ENCODE results near the gene BST1.
"Not testable (repeated sequence)": the region's sequence is repeated elsewhere in the genome, so short reads cannot be mapped to it uniquely, and the experiment has no call there.

BST1 gene

DNA sequence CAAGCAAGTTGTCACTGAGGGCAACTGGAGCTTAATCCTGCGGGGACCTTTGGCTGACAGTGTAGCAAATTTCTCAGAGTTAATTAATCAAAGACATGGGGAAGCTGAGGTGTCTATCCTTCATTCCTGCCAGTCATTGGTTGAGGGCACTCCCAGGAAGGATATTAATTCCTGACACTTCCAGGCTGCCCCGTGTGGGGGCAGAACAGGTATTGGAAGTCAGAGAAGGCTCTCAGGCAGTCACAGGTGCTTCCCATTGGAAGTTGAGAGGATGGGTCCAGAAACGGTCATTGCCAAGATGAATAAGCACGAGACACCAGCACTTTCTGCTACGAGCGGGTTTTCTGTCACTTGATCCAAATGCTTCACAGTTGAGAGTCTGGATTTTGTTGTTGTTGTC is 46.1 kb downstream of the BST1 start:
- no peak for DNase-seq (ENCODE audit: low read depth)

DNA sequence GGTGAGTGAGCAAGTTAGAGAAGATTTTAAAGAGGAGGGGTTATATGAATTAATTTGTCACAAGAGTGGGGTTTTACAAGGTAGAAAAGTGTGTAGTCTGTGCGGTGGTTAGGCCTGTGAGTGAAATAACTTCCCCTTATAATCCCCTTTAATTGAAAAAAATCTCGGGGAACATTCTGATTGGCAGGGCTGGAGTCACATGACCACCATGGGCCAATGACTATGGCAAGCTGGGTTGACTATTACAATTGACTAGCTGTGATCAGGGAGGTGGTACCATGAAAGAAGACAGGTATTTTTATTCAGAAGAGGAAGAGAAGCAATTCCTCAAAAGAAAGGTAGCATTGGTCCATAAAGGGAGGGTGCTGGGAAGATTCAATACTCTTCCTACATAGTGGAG is 48.3 kb downstream of the BST1 start:
- no peak for DNase-seq (ENCODE audit: low read depth)

DNA sequence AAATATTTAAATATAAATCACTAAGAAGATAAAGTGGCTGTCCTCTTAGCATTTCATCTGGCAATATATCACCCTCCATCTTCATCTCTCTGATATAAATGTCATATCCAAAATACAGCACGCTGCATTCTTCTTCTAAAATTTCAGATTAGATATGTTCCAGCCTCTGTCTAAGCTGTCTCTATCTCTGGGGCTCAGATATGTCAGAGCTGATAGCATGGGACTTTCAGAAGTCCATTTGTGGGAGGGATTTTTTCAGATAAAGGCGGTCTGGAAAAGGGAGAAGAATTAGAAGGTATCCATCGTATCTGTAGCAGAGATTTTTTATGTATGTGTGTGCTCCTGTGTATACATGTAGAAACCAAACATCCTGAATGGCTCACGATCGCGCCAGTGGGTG is 50.2 kb downstream of the BST1 start:
- DNase-seq (ENCODE audit: low read depth): no peak

DNA sequence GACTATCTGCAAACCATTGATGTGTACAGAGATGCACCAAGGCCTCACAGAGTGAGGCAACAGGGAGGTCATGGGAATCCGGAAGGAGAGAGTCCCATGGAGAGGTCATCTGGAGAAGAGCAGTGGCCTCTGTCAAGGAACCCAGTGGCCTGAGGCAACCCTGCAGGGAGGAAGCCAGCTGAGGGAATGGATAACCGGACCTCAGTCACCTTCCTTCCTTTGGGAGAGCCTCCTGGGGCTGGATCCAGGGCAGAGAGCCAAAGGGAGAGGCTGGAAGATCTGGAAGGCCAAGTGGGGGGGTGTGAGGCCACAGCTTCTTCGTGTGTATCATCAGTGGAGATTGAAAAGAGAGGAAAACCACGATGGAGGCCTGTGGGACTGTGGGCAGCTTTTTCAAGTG is 50.9 kb downstream of the BST1 start:
- DNase-seq (ENCODE audit: low read depth): no peak

DNA sequence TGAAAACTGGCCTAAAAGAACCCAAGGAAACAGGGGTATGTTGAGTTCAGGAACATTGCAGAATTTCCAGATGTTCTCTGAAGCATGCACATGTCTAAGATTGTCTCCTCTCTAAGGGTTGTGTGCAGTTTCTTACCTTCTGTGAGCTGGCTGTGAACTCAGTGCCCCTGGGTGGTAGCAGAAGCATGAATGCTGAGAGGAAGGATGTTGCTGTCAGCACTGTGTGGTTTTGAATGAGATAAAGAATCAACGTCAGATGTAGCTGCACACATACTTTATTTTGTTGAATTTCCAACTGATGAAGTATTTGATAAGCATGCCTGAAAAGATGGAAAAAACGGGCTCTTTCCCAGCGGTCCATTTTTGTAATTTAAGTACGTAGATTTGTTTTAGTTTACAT is 51.5 kb downstream of the BST1 start:
- DNase-seq (ENCODE audit: low read depth): peak; percentile 88

DNA sequence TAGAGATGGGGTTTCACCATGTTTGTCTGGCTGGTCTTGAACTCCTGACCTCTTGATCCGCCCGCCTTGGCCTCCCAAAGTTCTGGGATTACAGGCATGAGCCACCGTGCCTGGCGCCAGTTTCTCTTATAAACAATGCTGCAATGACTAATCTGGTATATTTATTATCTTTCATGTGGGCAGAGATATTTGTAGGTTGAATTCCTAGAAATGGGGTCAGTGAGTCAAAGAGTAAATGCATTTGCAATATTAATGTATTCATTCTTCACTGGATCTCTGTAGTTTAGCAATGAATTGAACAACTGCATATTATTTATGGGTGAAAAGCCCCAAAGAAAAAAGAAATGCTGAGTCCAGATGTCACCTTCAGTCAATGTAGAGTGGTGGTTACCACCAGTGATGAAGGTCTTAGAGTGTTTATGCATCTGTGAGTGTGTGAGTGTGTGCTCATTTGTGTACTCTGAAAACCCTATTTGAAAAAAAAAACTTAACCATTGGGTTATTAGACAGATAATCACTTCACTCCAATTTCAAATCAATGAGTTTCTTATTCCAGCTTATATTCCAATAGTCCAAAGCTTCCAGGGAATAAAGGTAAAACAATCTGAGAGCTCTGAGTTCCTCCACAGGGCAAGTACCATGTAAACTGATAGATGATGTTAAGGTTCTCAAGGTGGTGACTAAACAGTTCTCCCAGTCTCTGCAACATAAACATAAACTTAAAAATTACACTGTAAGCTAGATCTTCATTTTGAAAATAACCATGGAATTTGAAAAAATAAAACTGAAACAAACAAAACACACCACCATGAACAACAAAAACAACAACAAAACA is 52.7 kb downstream of the BST1 start:
- DNase-seq (ENCODE audit: low read depth): peak; percentile 87

DNA sequence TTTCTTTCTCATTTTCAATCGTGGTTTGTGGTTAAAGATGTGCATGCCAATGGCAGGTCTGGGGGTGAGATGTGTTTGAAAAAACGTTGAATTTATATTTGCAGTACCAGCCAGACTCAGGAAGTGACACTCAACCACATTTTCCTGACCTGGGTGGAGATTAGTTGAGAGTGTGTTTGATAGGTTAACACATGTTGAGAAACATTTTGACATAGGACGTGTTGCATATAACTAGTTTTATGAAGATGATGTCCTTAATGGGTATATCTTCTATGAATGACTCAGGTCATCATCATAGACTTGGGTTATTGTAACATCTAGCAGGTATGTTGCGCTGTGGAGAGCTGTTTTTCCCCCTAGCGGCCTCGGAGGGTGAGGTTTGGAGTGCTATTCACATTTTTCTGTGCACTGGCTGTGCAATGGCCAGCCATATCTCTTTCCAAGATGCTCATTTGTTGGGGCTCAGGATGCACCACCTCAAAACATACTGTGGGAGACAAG is 53.5 kb downstream of the BST1 start:
- peak; percentile 73 for DNase-seq (ENCODE audit: low read depth)

DNA sequence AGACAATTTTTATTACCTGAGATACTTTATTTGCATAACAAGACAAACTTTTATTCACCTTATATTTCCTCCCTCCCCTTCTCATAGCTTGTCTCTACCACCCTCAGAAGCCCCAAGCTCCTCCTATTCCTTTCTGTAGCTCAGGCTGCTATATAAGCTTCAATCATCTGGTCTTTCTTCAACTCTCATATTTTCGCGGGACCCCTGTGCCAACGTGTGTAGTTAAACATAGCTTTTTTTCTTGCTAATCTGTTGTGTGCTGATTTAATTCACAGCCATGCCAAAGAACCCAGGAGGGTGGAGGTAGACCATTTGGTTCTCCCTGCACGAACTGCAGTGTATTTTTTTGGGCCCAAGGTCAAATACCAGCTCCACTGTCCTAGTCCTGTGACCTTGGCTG is 54.2 kb downstream of the BST1 start:
- DNase-seq (ENCODE audit: low read depth): no peak

DNA sequence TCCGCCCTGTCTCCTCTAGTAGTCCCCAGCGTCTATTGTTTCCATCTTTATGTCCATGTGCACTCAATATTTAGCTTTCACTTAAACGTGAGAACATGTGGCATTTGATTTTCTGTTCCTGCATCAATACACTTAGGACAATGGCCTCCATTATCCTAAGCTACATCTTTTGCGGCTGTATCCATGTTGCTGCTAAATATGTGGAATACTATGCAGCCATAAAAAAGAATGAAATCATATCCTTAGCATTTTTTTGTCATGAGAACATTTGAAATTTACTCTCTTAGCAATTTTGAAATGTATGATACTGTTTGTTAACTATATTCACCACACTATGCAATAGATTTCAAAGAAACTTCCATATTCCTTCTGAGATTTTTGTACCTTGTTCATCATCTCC is 55.4 kb downstream of the BST1 start:
- DNase-seq (ENCODE audit: low read depth): no peak

DNA sequence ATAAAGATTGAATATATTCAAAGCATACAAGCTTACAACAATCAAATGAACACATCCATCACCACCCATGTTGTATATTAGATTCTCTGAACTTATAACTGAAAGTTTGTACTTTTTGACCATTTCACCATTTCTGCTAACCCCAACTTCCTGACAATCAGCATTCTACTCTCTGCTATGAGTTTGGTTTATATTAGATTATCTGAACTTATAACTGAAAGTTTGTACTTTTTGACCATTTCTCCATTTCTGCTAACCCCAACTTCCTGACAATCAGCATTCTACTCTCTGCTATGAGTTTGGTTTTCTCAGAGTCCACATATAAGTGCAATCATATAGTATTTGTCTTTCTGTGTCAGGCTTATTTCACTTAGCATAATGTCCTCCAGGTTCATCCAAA is 59.6 kb downstream of the BST1 start:
- not testable (repeated sequence) for DNase-seq (ENCODE audit: low read depth)

DNA sequence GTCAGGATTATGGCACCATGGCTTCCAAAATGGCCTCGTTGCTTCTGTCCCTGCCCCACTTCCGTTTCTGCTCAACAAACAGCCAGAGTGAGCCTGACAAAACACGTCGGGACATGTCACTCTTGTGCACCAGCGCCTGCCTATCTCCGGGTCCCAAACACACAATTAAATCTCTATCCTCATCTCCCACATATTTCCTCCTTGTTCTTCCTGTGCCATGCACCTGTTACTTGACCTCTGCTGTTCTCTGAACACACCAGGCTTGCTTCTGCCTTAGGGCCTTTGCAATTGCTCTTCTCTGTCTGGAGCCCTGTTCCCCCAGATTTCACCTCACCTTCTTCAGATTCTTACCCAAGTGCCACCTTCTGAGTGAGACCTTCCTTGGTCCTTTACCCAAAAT is 62.5 kb downstream of the BST1 start:
- DNase-seq (ENCODE audit: low read depth): no peak

DNA sequence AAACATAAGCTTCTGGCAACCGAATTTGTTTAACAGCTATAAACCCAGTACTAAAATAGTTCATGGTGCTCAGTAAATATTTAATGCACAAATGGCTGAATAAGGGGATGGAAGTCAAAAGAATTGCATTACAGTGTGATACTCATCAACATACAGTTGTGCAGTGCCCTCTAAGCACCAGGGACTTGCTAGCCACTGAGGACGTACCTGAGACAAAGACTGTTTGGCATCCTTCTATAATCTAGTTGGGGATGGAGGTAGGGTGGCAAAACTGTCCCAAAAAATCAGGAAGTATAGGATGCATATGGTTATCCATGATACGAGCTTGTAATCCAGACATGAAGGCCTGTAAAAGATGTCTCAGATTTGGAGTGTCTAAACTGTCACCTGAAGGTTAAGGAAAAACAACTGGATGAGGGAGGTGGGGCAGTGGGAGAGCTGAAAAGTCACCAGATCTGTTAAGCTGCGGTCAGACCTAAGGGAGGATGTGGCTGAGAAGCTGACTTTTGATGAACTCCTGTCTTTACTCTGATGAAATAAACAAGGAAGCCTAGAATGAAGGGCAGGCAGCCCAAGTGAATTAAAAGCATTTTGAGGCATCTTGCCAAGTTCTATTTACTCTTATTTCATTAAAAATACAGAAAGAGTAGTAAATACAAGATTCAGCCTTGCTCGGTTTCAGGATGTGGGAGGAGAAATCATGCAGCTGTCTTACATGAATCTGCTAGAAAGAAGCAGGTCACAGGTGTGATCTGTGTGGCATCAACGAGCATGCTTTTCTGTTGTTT is 63.2 kb downstream of the BST1 start:
- peak; percentile 41 for DNase-seq (ENCODE audit: low read depth)

DNA sequence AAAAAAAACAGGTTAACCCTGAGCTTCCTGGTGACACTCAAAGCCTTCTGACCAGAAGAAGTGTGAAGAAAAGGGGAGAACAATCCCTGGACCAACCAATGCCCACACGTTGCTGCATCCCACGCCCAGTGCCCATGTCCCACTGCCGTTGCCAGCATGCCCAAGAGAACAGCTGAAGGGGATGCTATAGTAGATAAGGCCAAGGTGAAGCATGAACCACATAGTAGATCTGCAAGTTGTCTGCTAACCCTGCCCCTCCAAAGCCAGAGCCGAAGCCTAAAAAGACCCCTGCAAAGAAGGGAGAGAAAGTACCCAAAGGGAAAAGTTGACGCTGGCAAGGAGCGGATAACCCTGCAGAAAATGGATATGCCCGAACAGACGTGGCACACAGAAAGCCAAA is 64.0 kb downstream of the BST1 start:
- DNase-seq (ENCODE audit: low read depth): no peak

DNA sequence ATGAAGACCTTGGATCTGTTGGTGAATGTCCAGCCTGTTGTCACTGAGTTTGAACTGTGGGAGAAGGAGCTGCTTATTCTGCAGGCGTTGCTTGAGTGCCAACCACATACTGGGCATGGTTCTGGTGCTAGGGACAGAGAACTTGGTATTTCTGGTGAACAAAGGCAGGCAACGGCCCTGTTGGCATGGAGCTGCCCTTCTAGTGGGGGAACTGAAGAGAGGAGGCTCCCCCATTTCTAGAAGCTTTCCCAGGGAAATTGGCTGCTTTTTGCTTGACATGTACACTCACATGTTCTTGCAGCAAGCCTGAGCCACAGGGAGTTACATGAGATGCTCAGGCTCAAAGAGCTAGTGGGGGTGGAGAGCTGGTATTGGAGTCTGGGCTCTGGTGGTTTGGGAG is 66.3 kb downstream of the BST1 start:
- no peak for DNase-seq (ENCODE audit: low read depth)

DNA sequence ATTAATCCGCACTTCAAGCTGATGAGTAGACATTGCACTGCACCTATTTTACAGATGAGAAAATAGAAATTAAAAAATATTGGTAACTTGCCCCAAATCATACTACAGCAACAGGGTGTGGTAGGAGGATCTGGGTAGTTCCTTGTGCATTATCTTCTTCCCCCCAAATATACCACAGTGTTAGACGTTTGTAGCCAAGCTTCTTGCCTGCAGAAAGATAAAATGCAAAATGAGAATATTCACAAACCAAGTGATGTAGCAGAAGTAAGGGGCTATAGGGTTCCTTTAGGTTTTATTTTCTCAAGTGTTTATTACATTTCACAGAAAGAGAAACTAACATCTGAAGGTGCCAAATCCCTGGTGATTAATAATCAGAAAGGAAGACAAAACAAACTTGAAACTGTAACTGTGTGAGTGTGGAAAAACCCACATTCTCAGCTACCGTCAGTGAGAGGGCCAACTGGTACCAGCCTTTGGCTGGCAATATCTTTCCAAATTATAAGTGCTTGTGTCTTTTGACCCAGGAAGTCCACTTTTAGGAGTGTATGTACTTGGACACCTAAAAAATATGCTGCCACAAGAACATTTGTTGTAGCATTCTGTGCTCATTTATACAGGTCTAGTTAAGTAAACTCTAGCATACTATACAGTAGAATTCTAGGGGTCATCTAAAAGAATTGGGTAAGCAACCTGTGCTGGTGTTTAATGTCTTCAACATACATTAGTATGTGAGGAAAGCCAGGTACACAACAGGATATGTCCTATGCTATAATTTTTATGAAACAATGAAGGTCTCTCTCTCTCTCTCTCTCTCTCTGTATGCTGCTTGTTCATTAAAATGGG is 68.6 kb downstream of the BST1 start:
- DNase-seq (ENCODE audit: low read depth): no peak

DNA sequence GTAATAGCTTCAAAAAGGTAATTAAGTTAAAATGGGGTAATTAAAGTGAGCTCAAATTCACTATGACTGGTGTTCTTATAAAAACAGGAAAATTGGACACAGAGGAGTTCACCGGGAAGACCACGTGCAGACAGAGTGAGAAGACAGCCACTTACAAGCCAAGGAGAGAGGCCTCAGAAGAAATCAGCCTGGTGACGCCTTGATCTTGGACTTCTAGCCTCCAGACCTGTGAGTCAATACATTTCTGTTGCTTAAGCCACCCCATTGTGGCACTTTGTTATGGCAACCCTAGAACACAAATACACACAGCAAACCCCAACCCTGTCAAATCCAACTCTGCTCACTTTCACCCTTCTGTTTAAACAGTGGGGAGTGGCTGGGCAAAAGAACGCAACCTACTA is 71.2 kb downstream of the BST1 start:
- DNase-seq (ENCODE audit: low read depth): peak; percentile 29

DNA sequence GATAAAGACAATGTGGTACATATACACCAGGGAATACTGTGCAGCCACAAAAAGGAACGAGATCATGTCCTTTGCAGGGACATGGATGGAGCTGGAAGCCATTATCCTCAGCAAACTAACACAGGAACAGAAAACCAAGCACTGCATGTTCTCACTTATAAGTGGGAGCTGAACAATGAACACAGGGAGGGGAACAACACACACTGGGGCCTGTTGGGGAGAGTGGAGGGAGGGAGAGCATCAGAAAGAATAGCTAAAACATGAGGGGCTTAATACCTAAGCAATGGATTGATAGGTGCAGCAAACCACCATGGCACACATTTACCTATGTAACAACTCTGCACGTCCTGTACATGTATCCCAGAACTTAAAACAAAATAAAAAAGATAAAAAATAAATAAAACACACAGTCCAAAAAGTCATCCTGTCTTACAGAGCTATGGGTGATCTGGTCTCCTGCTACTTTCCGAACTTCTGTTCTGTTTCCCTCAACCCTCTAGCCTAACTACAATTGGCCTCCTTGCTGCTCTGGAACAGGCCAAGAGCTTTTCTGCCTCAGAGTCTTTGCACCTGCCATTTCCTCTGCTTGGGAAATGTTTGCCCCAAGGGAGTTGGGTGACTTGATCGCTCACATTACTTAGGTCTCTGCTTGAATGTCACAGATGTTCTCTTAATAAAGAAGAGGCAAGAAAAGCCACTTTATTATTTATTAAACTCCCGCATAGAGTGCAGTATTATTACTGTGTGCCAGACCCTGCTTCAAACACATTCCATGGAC is 74.2 kb downstream of the BST1 start:
- DNase-seq (ENCODE audit: low read depth): no peak

DNA sequence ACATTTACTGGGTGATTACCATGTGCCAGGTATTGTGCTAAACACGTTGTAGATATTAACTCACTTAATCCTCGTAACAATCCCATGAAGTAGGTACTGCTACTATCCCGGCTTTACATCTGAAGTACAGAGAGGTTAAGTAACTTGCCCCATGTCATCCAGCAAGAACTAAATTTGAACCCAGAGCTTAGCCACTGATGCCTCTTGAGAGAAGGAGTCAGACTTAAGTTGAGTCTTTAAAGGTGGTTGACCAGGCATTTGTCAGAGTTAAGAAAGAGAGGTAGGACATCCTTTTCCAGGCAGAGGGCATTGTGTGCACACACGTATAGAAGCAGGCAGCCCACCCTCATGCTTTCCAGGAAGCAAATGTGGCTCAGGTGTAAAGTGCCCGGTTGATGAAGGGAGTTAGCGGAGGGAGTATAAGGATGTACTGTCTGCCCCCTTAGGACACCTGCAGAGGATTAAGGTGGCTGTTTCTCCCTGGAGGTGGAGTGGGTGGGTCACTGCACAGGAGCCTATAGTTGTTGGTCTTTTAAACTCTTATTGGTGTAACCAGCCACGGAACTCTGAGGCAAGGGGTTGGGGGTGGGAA is 74.9 kb downstream of the BST1 start:
- no peak for DNase-seq (ENCODE audit: low read depth)

DNA sequence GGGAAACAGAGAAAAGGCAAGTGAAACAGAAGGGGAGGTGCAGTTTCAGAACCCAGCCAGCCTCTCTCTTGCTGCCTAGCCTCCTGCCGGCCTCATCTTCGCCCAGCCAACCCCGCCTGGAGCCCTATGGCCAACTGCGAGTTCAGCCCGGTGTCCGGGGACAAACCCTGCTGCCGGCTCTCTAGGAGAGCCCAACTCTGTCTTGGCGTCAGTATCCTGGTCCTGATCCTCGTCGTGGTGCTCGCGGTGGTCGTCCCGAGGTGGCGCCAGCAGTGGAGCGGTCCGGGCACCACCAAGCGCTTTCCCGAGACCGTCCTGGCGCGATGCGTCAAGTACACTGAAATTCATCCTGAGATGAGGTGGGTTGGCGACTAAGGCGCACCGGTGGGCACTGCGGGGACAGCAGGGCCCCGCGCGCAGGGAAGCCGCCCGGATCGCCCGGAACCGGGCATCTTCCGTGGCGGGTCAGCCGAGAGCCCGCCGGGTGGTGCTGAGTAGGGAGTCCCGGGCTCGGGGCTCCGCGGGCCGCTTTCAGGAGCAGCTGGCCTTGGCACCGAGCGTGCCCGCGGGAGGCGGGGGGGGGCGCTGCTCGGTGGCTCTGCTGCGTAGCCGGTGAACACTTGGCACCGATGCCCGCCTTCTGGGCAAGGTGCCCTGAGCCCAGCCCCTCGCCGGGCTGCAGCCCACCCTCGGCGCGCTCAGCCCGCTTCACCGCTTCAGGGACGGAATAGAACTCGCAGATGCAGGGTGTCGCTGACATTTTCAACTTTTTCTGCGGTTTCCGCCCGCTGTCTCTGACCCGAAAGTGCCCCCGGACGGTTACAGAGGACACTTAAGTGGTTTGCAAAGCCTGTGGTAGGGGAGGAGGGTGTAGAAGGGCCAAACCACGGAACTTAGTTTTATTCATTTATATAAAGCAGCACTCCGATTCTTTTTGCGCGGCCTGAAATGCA is 75.7 kb downstream of the BST1 start, which contains the start of gene CD38:
CD38 (plus strand) TSS at position 40 of the 953 bp plus-strand sequence; CDS start at position 127, 87 bp downstream.
- DNase-seq (ENCODE audit: low read depth): peak; percentile 33

DNA sequence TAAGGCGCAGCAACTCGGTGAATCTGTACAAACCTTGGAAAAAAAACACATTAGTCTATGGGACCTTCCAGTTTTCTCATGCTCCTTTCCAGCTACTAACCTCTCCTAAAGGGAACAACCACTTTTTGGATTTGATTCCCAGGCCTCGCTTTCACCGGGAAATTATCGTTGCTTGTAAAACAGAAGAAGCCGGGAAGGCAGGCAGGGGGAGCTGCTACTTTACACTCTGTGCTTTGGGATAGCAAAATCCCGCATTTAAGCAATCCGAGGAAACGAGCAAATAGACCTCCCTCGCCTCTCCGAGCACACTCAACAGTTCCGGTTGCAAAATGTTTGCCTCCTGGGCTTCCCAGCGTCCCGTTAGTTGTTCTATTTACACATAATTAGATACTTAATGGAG is 76.4 kb downstream of the BST1 start:
- DNase-seq (ENCODE audit: low read depth): peak; percentile 74
